Brain microvascular endothelial cell (primary cell): Measurements from ENCODE around the gene RRH.

Experiments
- DNase-seq: peaks from one replicate; pipeline ENCODE4 v3.0.0-alpha.2; 2020
- H3K27ac ChIP-seq: fragments of 250-450 bp; sonication (Bioruptor Pico); 2 replicates; pipeline ENCODE4 v1.5.1; 2020; ENCODE audit warnings: mild to moderate bottlenecking, moderate library complexity
- H3K27me3 ChIP-seq: fragments of 250-450 bp; sonication (Bioruptor Pico); replicated peaks from 2 replicates; pipeline ENCODE4 v1.5.1; 2020; ENCODE audit warnings: mild to moderate bottlenecking
- H3K36me3 ChIP-seq: fragments of 250-450 bp; sonication (Bioruptor Pico); replicated peaks from 2 replicates; pipeline ENCODE4 v1.5.1; 2020; ENCODE audit warnings: mild to moderate bottlenecking
- H3K4me3 ChIP-seq: 2 replicates; pipeline ENCODE4 v1.5.1; 2011; ENCODE audit warnings: low read depth, mild to moderate bottlenecking, control low read depth, low read length, moderate library complexity
- CTCF ChIP-seq: IDR thresholded peaks from 2 replicates; pipeline ENCODE4 v1.5.1; 2011; ENCODE audit warnings: low read depth, mild to moderate bottlenecking, moderate library complexity, low read length, control low read depth, inconsistent platforms; ENCODE audit errors: missing control alignments
- in situ Hi-C: cut with HindIII; loops from 2 replicates; pipeline ENCODE4 v1.10.0; 2017; ENCODE audit warnings: low sequenced_read_pairs, low pct_ligation_motif_present

Gene RRH

GRCh38 chr4:109876634-109877265 is 49.0 kb downstream of the RRH start:
- DNase-seq = no peak
- in situ Hi-C loops = no loop called here

GRCh38 chr4:109877400-109877799 is 49.6 kb downstream of the RRH start:
- no peaks in the 10 kb centered on the region for H3K36me3 ChIP-seq
- DNase-seq = no peak
- in situ Hi-C loops = no loop called here
- no peaks in the 10 kb centered on the region for H3K27me3 ChIP-seq
- H3K4me3 ChIP-seq = no peak overlapping the region
- TF ChIP-seq CTCF = no peak
- H3K27ac ChIP-seq = no peak overlapping the region

More at GRCh38 chr4:109876634-109877265, 49.0 kb downstream of the RRH start:
- no peak for TF ChIP-seq CTCF
- H3K36me3 ChIP-seq = no peaks in the 10 kb centered on the region
- no peak overlapping the region for H3K27ac ChIP-seq
- no peak overlapping the region for H3K4me3 ChIP-seq
- H3K27me3 ChIP-seq = no peaks in the 10 kb centered on the region

- H3K27me3 ChIP-seq = no peaks in the 10 kb centered on the region
- H3K36me3 ChIP-seq = no peaks in the 10 kb centered on the region
- H3K27ac ChIP-seq = no peak overlapping the region
- no peak for TF ChIP-seq CTCF
- no peak for DNase-seq
- no peak overlapping the region for H3K4me3 ChIP-seq
- in situ Hi-C loops = no loop called here
Measured at GRCh38 chr4:109878355-109878754, 50.6 kb downstream of the RRH start.

- no peak overlapping the region for H3K4me3 ChIP-seq
- H3K36me3 ChIP-seq = no peaks in the 10 kb centered on the region
- no peak for TF ChIP-seq CTCF
- no peak overlapping the region for H3K27ac ChIP-seq
- in situ Hi-C loops = no loop called here
- H3K27me3 ChIP-seq = no peaks in the 10 kb centered on the region
- no peak for DNase-seq
Measured at GRCh38 chr4:109879081-109879480, 51.3 kb downstream of the RRH start.

GRCh38 chr4:109879636-109880314 is 52.0 kb downstream of the RRH start:
- in situ Hi-C loops = no loop called here
- Histone ChIP-seq H3K27me3 (no peaks in the 10 kb centered on the region), H3K27ac (no peak overlapping the region), H3K4me3 (no peak overlapping the region), H3K36me3 (no peaks in the 10 kb centered on the region)
- DNase-seq = no peak
- no peak for TF ChIP-seq CTCF

GRCh38 chr4:109886303-109886702 is 58.5 kb downstream of the RRH start:
- no peak overlapping the region for H3K4me3 ChIP-seq
- no peak for TF ChIP-seq CTCF
- DNase-seq = no peak
- H3K27ac ChIP-seq = no peak overlapping the region
- in situ Hi-C loops = no loop called here
- no peaks in the 10 kb centered on the region for H3K27me3 ChIP-seq
- no peaks in the 10 kb centered on the region for H3K36me3 ChIP-seq
